OCI-LY1 (cell line): ENCODE measurements around the gene RD3L.
"Not testable (repeated sequence)": the region's sequence is repeated elsewhere in the genome, so short reads cannot be mapped to it uniquely, and the experiment has no call there.

ENCODE experiments used
- H2AFZ ChIP-seq: fragments of 200-600 bp; sonication (generic), shearing (Covaris generic); 2 replicates; pipeline ENCODE4 v1.6.0; 2014; ENCODE audit warnings: antibody characterized with exemption, mild to moderate bottlenecking, low read length
- H3F3A ChIP-seq: fragments of 200-600 bp; sonication (generic), shearing (Covaris generic); 2 replicates; pipeline ENCODE4 v1.6.0; 2014; ENCODE audit warnings: mild to moderate bottlenecking, antibody characterized with exemption, low read length, moderate library complexity; ENCODE audit not compliant: insufficient read depth
- H3K27ac ChIP-seq: fragments of 200-600 bp; sonication (generic); 2 replicates; pipeline ENCODE4 v1.5.1; 2014; ENCODE audit warnings: low read length, mixed run types, mild to moderate bottlenecking, low read depth; ENCODE audit not compliant: poor library complexity, severe bottlenecking
- H3K27me3 ChIP-seq: fragments of 200-600 bp; sonication (generic); 2 replicates; pipeline ENCODE4 v1.6.0; 2014; ENCODE audit warnings: antibody characterized with exemption, mild to moderate bottlenecking, low read length, moderate library complexity; ENCODE audit not compliant: insufficient read depth
- H3K36me3 ChIP-seq: fragments of 200-600 bp; sonication (generic); 2 replicates; pipeline ENCODE4 v1.6.1; 2014; ENCODE audit warnings: mild to moderate bottlenecking, antibody characterized with exemption, low read length, moderate library complexity, mixed read lengths; ENCODE audit not compliant: insufficient read depth
- H3K4me1 ChIP-seq: fragments of 200-600 bp; sonication (generic); 2 replicates; pipeline ENCODE4 v1.5.1; 2014; ENCODE audit warnings: mild to moderate bottlenecking, low read length, moderate library complexity; ENCODE audit not compliant: insufficient read depth, severe bottlenecking
- H3K4me2 ChIP-seq: fragments of 200-600 bp; sonication (generic), shearing (Covaris generic); 2 replicates; pipeline ENCODE4 v1.6.1; 2014; ENCODE audit warnings: low read length
- H3K4me3 ChIP-seq: fragments of 200-600 bp; sonication (generic); 2 replicates; pipeline ENCODE4 v1.5.1; 2014; ENCODE audit warnings: low read length, low read depth, mild to moderate bottlenecking, mixed read lengths; ENCODE audit not compliant: poor library complexity, severe bottlenecking
- H3K79me2 ChIP-seq: fragments of 200-600 bp; shearing (Covaris generic); 2 replicates; pipeline ENCODE4 v1.6.1; 2016; ENCODE audit warnings: mixed run types, low read length, mixed read lengths; ENCODE audit not compliant: insufficient read depth
- H3K9ac ChIP-seq: fragments of 200-600 bp; sonication (generic), shearing (Covaris generic); 2 replicates; pipeline ENCODE4 v1.6.1; 2014; ENCODE audit warnings: mild to moderate bottlenecking, low read length, mixed read lengths
- H3K9me2 ChIP-seq: fragments of 200-600 bp; sonication (generic), shearing (Covaris generic); 2 replicates; pipeline ENCODE4 v1.6.1; 2014; ENCODE audit warnings: low read depth, mild to moderate bottlenecking, low read length, mixed read lengths
- H3K9me3 ChIP-seq: fragments of 200-600 bp; shearing (Covaris generic); 2 replicates; pipeline ENCODE4 v1.6.1; 2014; ENCODE audit warnings: low read length, mixed read lengths
- H4K20me1 ChIP-seq: fragments of 200-600 bp; sonication (generic), shearing (Covaris generic); 2 replicates; pipeline ENCODE4 v1.6.0; 2016; ENCODE audit warnings: mild to moderate bottlenecking, low read length; ENCODE audit not compliant: insufficient read depth
- EZH2 ChIP-seq: fragments of 200-600 bp; sonication (generic), shearing (Covaris generic); IDR thresholded peaks from 2 replicates; pipeline ENCODE4 v1.8.0; 2017; ENCODE audit warnings: borderline replicate concordance, mixed run types, mild to moderate bottlenecking, antibody characterized with exemption, low read length, moderate library complexity, mixed read lengths
- TF ChIP-seq, protein P1 (sequence below): fragments of 200-600 bp; sonication (generic), shearing (Covaris generic); IDR thresholded peaks from 2 replicates; pipeline ENCODE4 v1.5.1; 2017; ENCODE audit warnings: mild to moderate bottlenecking, antibody characterized with exemption, low read length, moderate library complexity, mixed read lengths

RD3L gene

DNA sequence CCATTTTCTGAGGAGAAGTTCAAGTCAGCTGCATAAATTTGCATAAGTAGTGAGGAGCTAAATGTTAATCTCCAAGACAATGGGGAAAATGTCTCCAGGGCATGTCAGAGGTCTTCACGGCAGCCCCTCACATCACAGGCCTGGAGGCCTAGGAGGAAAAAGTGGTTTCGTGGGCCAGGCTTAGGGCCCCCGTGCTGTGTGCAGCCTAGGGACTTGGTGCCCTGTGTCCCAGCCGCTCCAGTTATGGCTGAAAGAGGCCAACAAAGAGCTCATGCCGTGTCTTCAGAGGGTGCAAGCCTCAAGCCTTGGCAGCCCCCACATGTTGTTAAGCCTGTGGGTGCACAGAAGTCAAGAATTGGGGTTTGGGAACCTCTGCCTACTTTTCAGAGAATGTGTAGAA is 41.9 kb upstream of the RD3L start:
- H3K79me2 ChIP-seq = no peaks in the 10 kb centered on the region
- H3K9me2 ChIP-seq = no peaks in the 10 kb centered on the region
- no peak overlapping the region for H3K4me3 ChIP-seq
- TF ChIP-seq, protein P1, sequence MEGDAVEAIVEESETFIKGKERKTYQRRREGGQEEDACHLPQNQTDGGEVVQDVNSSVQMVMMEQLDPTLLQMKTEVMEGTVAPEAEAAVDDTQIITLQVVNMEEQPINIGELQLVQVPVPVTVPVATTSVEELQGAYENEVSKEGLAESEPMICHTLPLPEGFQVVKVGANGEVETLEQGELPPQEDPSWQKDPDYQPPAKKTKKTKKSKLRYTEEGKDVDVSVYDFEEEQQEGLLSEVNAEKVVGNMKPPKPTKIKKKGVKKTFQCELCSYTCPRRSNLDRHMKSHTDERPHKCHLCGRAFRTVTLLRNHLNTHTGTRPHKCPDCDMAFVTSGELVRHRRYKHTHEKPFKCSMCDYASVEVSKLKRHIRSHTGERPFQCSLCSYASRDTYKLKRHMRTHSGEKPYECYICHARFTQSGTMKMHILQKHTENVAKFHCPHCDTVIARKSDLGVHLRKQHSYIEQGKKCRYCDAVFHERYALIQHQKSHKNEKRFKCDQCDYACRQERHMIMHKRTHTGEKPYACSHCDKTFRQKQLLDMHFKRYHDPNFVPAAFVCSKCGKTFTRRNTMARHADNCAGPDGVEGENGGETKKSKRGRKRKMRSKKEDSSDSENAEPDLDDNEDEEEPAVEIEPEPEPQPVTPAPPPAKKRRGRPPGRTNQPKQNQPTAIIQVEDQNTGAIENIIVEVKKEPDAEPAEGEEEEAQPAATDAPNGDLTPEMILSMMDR = no peak
- no peak for TF ChIP-seq EZH2
- no peak overlapping the region for H3K27ac ChIP-seq
- peaks cover 14% of the 10 kb centered on the region for H3K9me3 ChIP-seq
- no peaks in the 10 kb centered on the region for H3F3A ChIP-seq
- H3K4me2 ChIP-seq = no peak overlapping the region
- no peaks in the 10 kb centered on the region for H3K4me1 ChIP-seq
- H4K20me1 ChIP-seq = no peaks in the 10 kb centered on the region
- H3K9ac ChIP-seq = no peak overlapping the region
- H3K27me3 ChIP-seq = peaks cover 11% of the 10 kb centered on the region; the same call in 1 of the 2 replicates
- H2AFZ ChIP-seq = no peak overlapping the region
- no peaks in the 10 kb centered on the region; the same call in 1 of the 2 replicates for H3K36me3 ChIP-seq

DNA sequence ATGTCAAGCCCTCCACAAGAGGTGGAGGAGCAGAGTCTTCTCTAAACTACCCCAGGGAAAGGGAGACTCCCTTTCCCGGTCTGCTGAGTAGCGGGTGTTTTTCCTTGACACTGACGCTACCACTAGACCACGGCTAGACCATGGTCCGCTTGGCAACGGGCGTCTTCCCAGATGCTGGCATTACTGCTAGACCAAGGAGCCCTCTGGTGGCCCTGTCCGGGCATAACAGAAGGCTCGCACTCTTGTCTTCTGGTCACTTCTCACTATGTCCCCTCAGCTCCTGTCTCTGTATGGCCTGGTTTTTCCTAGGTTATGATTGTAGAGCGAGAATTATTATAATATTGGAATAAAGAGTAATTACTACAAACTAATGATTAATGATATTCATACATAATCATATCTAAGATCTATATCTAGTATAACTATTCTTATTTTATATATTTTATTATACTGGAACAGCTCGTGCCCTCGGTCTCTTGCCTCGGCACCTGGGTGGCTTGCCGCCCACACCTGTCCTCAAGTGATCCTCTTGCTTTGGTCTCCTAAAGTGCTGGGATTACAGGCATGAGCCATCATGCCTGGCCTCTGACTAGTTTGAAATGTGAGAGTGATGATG is 38.4 kb upstream of the RD3L start:
- not testable (repeated sequence) for H3K9ac ChIP-seq, H3K36me3 ChIP-seq, H3K4me1 ChIP-seq, H2AFZ ChIP-seq, H3K79me2 ChIP-seq, H3K9me3 ChIP-seq, H3K4me3 ChIP-seq, H3K9me2 ChIP-seq, H3K27me3 ChIP-seq, H3K4me2 ChIP-seq, H3K27ac ChIP-seq, H4K20me1 ChIP-seq, H3F3A ChIP-seq
- TF ChIP-seq, protein P1 = peak; percentile 44

DNA sequence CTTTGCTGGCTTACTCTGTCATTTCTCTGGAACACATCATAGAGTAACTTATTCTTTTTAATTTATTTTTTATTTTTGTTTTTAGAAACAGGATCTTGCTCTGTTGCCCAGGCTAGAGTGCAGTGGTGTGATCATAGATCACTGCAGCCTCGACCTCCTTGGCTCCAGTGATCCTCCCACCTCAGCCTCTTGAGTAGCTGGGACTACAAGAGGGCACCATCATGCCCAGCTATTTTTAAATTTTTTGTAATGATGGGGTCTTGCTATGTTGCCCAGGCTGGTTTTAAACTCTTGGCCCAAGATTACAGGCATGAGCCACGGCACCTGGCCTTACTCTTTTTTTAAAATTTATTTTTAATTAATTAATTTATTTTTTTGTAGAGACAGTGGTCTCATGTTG is 32.2 kb upstream of the RD3L start:
- Histone ChIP-seq H3K4me2 (no peak overlapping the region), H2AFZ (no peak overlapping the region), H3K4me1 (no peaks in the 10 kb centered on the region), H3K36me3 (no peaks in the 10 kb centered on the region), H3K27ac (no peak overlapping the region), H3K9me2 (no peaks in the 10 kb centered on the region), H3K79me2 (no peaks in the 10 kb centered on the region), H3K9me3 (no peaks in the 10 kb centered on the region), H3K27me3 (peaks cover 4% of the 10 kb centered on the region; the same call in 1 of the 2 replicates), H3K4me3 (no peak overlapping the region), H3K9ac (no peak overlapping the region), H3F3A (no peaks in the 10 kb centered on the region), H4K20me1 (no peaks in the 10 kb centered on the region)
- no peak for TF ChIP-seq EZH2

DNA sequence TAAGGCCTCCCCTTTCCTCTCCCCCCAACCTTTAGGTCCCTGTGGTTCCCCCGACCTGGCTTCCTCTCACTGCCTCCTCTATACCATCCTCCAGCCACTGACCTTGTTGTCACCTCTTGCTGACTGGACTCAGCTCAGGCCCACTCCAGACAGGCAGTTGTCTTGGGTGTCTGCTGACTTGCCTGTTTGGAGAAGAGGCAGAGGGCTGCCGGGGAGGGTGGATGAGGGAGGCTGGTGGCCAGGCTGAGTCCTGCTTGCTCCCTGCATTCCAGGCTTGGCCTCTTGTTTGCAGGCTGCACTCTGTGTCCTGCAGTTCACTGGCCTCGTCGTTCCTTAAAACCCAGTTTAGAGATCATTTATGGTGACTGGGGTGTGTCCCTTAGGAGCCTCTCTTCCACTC is 31.0 kb upstream of the RD3L start:
- no peak overlapping the region for H3K4me2 ChIP-seq
- H3K36me3 ChIP-seq = no peaks in the 10 kb centered on the region
- H3K79me2 ChIP-seq = no peaks in the 10 kb centered on the region
- no peaks in the 10 kb centered on the region for H3K9me3 ChIP-seq
- H3F3A ChIP-seq = no peaks in the 10 kb centered on the region
- H3K4me3 ChIP-seq = no peak overlapping the region
- no peaks in the 10 kb centered on the region for H4K20me1 ChIP-seq
- no peak overlapping the region for H3K9ac ChIP-seq
- TF ChIP-seq EZH2 = no peak
- TF ChIP-seq, protein P1 = no peak
- H3K4me1 ChIP-seq = no peaks in the 10 kb centered on the region
- H2AFZ ChIP-seq = no peak overlapping the region
- H3K9me2 ChIP-seq = no peaks in the 10 kb centered on the region
- H3K27ac ChIP-seq = no peak overlapping the region
- peaks cover 4% of the 10 kb centered on the region; the same call in 1 of the 2 replicates for H3K27me3 ChIP-seq
